Tongue (tissue), 2 donors: ENCODE measurements around the gene AQR. TPM values are rescaled to one million over a fixed set of nuclear protein-coding genes. Genes with fewer than 3 reads are reported as not detected.
"Not testable (repeated sequence)": the region's sequence is repeated elsewhere in the genome, so short reads cannot be mapped to it uniquely, and the experiment has no call there.

ENCODE experiments used
- DNase-seq: peaks from one replicate; pipeline ENCODE4 v3.0.0-alpha.2; 2015
- total RNA-seq: library from RNA; depleted of rRNA; stranded (reverse); fragments of >200 nt; gene quantifications from one replicate; pipeline ENCODE4 v1.2.3, GENCODE V29; 2014

The AQR gene
- total RNA-seq, 1 donor from 2014 or later = 32.7 TPM

DNA sequence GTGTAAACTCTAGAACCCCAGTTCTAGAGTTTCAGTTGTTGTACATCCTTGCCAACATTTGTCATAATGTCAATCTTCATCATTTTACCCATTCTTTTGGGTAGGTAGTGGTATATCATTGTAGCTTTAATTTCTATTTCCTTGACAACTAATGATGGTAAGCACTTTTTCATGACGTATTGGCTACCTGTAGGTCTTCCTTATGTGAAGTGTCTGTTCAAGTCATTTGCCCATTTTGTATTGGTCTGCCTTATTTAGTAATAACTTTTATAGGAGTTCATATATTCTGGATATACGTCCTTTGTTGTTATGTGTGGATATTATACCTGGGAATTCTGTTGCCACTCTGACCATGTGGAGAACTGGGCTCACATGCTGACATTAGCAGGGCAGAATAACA, 100.4 kb downstream of the AQR start:
- no peak for DNase-seq

DNA sequence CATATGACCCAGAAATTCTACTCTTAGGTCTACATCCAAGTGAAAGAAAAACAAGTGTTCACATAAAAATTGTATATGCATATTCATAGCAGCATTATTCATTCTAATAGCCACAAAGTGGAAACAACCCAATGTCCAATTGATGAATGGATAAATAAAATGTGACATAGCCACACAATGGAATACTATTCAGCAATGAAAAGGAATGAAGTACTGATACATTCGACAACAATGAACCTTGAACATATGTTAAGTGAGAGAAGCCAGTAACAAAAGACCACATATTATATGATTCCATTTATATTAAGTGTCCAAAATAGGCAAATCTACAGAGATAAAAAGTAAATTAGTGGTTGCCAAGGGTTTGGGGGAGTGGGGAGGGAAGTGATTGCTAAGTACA, 104.0 kb downstream of the AQR start:
- no peak for DNase-seq

DNA sequence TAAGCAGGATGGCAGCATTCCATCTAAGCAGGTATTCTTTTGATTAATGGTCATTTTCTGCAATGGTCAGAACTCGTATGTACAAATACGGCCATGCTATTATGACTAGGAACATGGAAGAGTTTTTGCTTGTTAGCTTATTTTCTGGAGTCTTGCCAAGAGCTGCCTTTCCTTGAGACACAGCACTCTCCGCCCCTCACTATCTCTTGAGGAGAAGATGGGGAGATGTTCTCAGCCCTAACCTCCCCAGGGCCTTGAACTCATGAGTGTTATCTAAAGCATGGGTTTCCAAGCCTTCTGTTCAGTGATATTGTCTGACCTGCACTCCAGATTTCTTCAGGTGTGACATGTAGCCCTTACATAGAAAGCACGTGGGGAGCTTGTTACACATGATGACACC, 108.3 kb downstream of the AQR start:
- no peak for DNase-seq

DNA sequence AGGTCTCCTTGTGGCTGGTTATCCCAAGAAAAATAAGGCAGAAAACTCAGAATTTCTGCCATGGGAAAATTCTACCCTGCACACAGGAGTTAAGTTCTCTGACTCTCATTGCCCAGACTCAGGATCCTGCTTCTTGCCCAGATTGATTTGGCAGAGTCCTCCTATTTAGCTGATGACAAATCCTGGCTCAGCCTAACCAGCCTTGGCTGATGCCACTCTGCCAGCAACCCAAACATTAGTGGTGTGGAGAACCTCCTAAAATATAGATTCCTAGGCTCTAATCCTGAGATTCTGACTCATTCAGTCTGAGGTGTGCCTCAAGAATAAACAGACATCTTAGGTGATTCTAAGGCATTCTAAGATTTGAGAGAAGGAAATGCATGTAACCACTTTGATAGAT, 113.6 kb downstream of the AQR start:
- peak; percentile 11 for DNase-seq

DNA sequence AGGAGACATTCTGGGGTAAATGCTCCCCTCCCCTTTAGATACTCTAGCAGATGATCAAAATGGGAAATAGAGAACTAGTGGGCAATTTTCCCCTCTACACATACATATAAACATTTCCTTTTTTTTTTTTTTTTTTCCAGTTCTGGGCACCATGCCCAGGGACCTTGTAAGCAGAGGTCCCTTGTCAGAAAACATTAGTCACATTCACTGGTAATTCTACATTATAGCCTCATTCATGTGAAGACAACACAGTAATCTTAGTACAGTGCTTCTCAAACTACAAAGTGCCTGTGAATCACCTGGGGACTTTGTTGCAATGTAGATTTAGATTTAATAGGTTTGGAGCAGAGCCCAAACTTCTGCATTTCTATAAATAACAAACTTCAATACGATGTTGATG, 114.1 kb downstream of the AQR start:
- peak; percentile 66 for DNase-seq

DNA sequence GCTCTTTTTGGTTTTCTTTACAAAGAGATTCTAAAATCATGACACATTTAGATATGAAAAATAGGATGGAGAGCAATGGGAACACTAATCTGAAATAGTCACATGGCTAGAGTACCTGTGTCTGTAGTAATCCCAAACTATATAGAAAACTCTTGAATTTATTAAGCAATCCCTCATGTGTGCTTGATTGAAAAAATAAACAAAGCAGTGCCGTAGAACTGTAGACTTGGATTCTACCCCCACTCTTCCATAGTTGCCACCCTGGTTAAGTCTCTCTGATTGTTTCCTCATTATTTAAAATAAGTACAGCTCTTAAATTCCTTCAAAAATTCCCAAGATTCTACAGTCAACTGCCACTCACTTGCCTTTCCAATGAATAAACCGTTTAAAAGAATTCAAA, 115.3 kb downstream of the AQR start:
- DNase-seq = no peak

DNA sequence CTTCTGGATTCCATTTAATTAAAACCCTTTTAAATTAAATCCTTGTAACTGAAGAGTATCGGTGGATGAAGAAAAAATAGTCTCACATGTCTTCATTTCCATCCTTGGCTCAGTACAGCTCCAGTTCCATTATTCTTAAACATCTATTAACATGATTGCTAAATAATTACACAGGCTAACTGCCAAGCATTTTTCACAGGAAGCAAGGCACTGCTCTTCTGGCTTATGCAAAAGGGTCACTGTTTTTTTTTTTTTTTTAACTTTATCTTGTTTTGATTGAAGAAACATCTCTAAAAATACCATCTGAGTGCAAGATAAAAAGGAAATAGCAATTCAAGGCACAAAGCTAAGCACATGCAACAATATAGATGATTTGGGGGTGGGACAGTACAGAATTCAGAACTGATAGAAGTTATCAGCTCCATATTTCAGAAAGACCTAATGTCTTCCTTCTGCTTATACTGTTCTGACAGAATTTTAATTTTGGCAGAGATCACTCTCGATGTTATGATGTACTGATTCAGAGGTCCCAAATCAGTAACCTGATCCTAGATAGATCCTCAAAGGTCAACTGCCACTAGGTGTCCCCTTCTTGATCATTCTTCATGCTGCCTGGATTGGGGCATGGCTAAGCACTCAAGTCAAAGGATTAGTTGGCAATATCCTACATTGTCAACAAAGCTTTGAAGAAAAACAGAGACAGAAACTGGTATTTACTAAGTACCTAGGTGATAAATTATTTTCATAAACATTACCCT, 116.4 kb downstream of the AQR start:
- DNase-seq = no peak

DNA sequence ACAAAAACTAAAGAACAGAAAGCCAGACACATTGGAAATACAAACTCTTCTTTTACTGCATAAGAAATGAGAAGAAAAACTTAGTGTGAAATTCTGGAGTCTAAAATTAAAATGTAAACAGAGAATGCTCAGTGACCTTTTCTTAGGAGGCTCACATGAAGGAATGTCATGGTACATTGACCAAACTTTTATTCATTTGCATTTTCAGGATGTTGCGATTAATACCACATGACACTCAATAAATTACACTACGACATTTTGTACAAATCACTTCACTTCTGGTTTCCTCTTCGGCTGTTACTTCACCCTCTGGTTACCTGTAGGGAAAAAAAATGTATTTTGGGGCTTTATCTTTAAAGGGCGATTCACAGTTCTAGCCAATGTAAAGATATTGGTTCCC, 117.8 kb downstream of the AQR start:
- no peak for DNase-seq

DNA sequence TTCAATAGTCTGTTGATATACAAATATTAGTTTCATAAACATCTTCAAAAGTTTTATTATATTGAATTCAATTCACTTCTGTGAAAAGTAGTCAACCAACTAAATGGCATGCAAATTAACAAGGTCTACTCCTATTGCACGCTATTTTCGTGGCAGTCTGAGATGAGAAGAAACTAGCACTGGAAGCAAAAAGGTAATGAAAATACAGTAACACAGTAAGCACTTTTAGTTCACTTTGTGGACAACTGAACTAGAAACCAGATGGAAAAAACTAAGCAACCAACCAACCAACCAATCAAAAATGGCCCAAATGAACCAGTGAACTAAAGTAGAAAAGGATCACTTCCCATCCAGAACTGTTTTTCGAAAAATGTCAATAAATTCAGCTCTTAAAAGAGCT, 118.5 kb downstream of the AQR start:
- no peak for DNase-seq

DNA sequence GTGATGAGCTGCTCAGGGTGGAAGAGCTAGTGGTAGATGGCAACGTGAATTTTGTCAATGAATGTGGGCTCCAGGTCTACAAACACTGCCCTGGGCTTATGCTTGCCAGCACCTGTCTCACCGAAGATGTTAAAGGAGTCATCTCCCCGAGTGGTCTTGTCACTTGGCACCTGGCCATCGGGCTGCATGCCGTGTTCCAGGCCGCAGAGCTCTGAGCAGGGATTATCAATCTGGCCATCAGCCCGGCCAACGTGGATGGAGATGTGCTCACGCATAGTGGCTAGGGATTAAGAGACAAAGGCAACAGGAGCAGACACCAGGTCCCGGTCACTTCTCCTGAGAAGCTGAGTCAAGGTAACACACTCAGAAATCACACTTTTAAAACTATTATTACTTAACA, 119.4 kb downstream of the AQR start:
- DNase-seq = peak; percentile 45

DNA sequence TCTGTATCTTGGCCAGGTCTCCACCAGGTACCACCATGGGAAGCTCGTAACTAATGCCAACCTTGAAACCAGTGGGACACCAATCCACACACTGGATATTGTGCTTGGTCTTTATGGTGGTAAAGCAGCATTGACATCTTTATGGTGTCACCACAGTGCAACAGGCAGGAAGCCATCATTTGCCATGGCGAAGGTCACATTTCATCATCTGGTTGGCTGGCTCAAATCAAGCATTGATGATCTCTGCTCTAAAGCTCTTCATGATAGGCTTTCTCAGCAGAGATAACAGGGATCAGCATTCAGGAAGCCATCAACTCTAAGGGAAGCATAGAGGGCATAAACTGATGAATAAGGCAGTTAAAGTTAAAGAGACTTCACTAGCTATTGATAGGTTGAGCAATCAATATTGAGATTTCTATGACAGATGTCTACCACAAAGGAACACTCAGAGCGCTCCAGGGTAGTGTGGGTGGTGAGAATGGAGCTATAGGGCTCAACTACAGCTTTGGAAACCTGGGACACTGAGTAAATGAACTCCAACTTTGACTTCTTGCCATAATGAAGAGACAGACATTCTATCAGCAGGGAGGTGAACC, 120.1 kb downstream of the AQR start:
- no peak for DNase-seq

DNA sequence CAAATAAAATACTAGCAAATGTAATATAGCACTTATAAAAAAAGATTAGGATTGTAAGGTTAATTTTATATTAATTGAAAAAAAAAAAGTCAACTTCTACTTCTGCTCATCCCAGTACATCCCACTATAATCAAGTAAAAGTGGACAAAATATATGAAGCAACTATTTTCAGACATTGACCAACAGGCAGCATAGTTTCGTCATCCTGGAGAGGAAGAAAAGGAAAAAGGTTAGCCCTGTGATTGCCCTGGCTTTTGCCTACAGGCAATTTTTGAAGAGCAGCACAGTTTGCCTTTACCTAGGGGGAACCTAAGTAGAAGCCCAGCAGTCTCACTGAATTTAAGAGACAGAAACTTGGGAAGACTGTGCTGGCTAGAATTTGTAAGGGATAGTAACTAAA, 121.9 kb downstream of the AQR start:
- DNase-seq = no peak

DNA sequence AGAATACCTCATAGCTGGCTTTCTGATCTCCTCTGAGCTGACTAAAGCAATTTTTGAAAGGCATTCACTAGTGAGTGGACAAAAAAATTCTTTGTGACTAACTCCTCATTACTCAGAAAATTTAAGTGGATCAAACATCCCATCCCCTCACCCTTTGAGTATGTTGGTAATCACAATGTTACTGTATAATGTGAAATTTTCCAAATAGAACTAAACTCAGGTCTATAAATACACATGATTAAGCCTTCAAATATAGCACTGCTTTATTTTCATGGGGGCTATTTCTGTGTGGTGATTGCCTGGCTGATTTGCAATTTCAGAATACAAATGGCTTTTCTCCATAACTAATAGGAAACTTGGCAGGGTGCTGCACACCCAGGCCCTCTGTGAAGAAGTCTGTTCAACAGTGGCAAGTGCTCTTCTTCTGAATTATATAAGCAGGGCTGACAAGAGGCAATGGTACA, 128.2 kb downstream of the AQR start:
- peak; percentile 29 for DNase-seq

DNA sequence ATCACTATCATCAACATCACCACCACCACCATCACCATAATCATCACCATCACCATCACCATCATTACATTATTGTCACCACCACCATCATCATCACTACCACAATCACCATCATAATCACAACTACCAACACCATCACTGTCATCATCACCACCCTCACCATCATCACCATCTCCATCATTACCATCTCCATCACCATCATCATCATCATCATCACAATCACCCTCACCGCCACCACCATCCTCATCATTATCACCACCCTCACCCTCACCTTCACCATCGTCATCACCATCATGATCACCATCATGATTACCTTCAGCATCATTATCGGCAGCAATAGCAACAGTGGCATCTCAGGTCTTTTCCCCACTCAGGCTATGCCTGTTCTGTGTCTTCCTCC, 131.3 kb downstream of the AQR start:
- DNase-seq = no peak

DNA sequence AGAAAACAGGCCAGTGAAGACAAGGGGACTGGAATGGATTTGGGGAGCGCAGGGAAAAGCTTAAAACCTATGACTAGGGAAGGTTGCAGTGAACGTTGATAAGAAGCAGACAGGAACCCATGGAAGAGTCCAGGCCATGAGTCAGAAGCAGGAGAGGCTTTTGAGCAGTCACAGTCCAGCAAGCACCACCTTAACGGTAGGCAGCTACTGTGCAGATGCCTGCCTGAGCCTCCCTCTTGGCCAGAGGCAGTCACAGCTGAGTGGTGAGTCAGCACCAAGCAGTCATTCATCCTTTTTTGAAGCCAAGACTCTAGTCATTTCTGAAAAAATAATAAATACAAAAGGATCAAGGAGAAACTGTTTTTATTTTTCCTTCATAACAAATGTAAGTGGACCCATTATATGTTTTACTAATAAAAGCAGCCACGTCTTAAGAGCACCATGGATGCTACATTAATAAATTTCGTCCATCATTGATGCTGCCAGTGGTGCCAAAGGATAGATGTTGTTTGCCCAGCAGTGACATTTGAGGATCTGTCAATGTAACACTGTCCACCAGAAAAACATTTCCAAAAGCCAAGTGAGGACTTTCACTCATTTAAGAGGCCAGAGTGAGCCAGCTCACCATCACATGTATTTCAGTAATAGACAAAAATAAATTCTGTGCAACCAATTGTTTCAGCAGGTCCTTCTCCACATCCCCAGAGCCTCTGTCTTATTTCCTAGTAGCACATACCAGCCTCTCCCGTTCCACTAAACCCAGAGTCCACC, 132.1 kb downstream of the AQR start:
- no peak for DNase-seq

DNA sequence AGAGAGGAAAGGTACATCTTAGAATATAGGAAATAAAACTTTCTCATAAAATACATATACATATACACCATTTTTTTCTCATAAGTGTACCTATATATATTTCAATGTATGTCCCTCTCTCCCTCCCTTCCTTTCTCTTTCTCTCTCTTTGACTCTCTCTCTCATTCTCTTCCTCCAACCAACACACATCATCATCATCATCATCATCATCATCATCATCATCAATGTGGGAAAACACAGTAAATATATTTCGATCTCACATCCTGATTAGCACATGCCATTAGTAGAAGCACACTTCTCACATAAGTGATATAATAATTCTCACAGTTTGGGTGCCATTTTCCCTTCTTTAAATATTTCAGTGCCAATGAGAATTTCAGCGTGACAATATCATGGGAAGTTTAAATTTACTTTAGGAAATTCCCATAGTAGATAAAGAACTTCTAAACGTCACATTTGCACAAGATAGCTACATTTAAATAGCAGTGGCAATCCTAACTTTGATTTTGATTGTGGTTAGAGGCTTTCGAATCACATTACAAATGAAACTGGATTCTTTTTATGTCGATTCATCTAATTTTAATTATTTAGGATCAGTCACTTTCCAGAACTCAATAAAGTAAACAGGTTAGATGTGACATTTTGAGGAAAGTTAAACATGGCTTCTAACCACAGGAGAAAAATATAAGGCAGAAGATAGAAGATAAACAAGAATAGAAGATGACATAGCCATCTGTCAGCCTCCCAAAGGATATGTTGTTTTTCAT, 141.2 kb downstream of the AQR start:
- DNase-seq = no peak

DNA sequence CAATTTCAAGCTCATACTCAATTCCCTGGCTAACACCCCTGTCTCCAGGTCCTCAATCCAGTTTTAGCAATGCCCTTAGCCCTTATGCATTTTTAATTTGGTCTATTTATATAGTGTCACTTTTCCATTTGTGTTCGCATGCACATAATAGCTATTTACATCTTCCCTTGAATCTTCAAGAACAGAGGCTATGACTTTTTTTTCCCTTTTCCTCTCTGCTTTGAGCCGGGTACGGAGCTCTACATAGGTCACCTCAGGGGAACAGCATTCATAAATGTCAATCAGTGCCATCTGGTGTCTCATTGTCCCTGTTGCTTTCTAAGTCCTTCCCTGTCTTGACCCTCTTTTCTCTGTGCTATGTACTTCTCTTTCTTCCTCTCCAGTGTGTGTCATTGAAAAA, 147.7 kb downstream of the AQR start:
- DNase-seq = no peak

DNA sequence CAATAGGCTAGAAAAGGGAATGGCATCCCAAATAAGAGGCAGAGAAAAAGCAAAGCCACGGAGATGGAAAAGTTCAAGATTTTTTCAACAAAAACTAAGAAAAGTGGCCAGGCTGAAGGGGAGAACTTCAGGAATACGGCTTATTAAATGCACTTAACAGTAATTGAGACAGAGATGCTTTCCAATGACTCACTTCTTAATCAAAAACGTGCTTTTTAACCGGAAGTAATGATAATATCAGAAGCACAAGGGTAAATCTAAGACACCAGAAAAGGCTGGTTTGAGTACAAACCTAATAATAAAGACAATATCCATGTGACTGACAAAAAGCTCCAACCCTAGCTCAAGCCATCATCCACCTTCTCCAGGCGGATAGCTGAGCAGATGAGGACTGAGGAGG, 149.4 kb downstream of the AQR start:
- DNase-seq = no peak

DNA sequence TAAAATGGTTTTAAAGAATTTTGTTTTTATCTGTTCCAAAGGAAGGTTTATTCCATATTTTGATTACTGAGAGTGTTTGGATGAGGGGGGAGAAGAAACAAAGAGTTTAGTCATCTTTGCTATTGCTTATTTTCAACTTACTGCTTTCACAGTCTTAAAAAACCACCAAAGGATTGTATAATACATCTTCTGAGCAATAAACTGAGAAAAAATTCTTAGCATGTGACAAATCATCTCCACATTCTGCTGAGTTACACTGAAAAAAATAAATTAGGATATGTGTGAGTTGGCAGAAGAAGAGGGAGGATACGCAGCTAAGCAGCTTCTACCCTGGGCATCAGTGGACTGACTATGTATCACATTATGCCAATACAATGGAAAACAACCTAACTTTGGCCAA, 151.0 kb downstream of the AQR start:
- no peak for DNase-seq

DNA sequence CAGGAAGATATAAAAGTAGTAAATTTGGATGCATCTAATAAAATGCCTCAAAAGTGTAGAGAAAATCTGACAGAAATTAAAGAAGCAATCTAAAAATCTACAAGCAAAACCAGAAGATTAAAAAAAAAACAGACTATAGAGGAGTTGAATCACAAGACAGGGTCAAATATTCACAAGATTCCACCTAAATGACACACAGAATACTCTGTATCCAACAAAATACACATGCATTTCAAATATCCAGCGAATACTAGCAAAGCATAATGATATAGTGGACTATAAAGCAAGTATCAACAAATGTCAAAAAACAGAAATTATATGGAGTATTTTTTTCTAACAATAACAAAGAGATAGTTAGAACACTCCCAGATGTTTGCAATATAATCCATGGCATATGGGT, 153.7 kb downstream of the AQR start:
- DNase-seq = no peak

DNA sequence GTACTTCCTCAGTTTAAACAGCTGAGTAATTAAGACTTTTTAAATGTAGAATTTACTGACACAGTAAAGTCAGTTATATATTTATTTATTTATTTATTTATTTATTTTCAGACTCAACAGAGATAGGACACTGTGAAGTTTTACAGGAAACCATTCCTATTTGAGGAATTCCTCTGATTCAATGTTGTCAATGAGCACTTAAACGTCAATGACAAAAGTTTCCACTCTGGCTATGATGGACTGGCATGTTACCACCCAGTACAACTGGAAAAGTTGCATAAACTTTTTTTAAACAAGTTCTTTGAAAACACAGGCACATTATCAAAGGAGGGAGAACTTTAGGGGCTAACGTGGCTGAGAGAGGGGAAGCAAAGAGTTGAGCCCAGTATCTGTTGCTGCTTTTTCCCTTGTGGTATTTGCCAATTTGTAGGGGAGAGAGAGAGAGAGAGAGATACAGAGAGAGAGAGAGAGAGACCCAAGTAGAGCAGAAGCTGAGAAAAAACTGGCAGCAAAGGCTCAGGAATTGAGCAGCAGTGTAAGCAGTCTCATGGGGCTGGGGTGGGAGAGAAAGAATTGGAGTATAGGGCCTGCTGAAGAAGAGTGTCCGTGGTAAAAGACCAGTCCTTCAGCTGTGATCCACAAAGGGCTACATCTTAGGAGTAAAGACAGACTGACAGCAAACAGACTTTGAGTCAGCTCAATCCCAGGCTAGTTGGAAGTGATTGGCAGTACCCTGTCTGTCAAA, 155.9 kb downstream of the AQR start:
- DNase-seq = no peak

DNA sequence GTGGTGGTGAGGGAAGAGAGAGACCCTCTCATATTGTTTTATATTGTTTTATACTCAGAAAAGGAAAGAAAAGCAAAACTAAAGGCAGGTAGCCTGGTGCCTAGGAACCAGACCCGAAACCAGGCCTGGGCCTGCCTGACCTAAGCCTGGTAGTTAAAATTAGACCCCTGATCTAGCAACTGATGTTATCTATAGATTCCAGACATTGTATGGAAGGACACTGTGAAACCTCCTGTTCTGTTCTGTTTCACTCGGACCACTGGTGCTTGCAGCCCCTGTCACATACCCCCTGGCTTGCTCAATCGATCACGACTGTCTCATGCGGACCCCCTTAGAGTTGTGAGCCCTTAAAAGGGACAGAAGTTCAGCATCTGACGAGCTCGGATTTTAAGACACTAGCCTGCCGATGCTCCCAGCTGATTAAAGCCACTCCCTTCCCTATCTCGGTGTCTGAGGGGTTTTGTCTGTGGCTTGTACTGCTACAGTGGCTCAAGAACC, 156.6 kb downstream of the AQR start:
- not testable (repeated sequence) for DNase-seq
